Endodermal cell (in vitro differentiated cells): Measurements from ENCODE around the gene ZBED4. TPM values are rescaled to one million over a fixed set of nuclear protein-coding genes. Genes with fewer than 3 reads are reported as not detected.

ENCODE experiments used
- DNase-seq: peaks from one replicate; pipeline ENCODE4 v3.0.0-alpha.2; 2017
- H3K27ac ChIP-seq: 2 replicates; pipeline ENCODE4 v1.5.1; 2013; ENCODE audit warnings: mild to moderate bottlenecking, low read depth, low read length, moderate library complexity
- H3K27me3 ChIP-seq: 2 replicates; pipeline ENCODE4 v1.6.1; 2013; ENCODE audit warnings: mild to moderate bottlenecking, low read length, moderate library complexity; ENCODE audit not compliant: insufficient read depth, control insufficient read depth, poor library complexity, severe bottlenecking
- H3K36me3 ChIP-seq: 2 replicates; pipeline ENCODE4 v1.7.0; 2013; ENCODE audit warnings: mild to moderate bottlenecking, low read length, moderate library complexity; ENCODE audit not compliant: control insufficient read depth, insufficient read depth
- H3K4me1 ChIP-seq: one replicate; pipeline ENCODE4 v1.7.0; 2013; ENCODE audit warnings: low read length; ENCODE audit not compliant: control insufficient read depth, insufficient read depth
- H3K4me3 ChIP-seq: 2 replicates; pipeline ENCODE4 v1.5.1; 2013; ENCODE audit warnings: mild to moderate bottlenecking, low read length, moderate library complexity
- H3K9ac ChIP-seq: 2 replicates; pipeline ENCODE4 v1.6.1; 2013; ENCODE audit warnings: mild to moderate bottlenecking, low read length, moderate library complexity; ENCODE audit not compliant: poor library complexity, severe bottlenecking; ENCODE audit errors: extremely low read depth
- H3K9me3 ChIP-seq: 2 replicates; pipeline ENCODE4 v1.6.1; 2013; ENCODE audit warnings: mild to moderate bottlenecking, low read length, moderate library complexity; ENCODE audit not compliant: control insufficient read depth
- H3K27ac Mint-ChIP-seq: 2 replicates; pipeline ENCODE4 v1.8.0; 2020; ENCODE audit warnings: mixed read lengths
- H3K27me3 Mint-ChIP-seq: 2 replicates; pipeline ENCODE4 v1.8.0; 2021; ENCODE audit warnings: mild to moderate bottlenecking, mixed read lengths; ENCODE audit not compliant: insufficient read depth
- H3K36me3 Mint-ChIP-seq: 2 replicates; pipeline ENCODE4 v1.8.0; 2020; ENCODE audit warnings: low read depth, mixed read lengths
- H3K4me1 Mint-ChIP-seq: 2 replicates; pipeline ENCODE4 v1.8.0; 2020; ENCODE audit warnings: mixed read lengths
- H3K4me3 Mint-ChIP-seq: 2 replicates; pipeline ENCODE4 v1.8.0; 2020; ENCODE audit warnings: mild to moderate bottlenecking, moderate library complexity, mixed read lengths
- H3K9me3 Mint-ChIP-seq: 2 replicates; pipeline ENCODE4 v1.8.0; 2020; ENCODE audit warnings: mild to moderate bottlenecking, mixed read lengths
- WGBS, 2 experiments: methylation state at CpG; one replicate each; pipeline versions ENCODE4 v1.1.5 to v1.1.7; 2013; ENCODE audit warnings: missing lambda C conversion rate in 2 of 2, mixed read lengths in 1 of 2; ENCODE audit not compliant: insufficient coverage in 1 of 2, insufficient read length in 1 of 2; 5-methylcytosine and 5-hydroxymethylcytosine counted together
- total RNA-seq, 2 donors: library from RNA; stranded (reverse); fragmentation: NEBNext Ultra II Directional in 1 of 2; extraction: Animal tissue kit (Norgen Biotek cat#: 25700) in 1 of 2; gene quantifications; 2 replicates in 1 of 2; 3 replicates in 1 of 2; pipeline ENCODE4 v1.2.1, GENCODE V29; 2021
- TF ChIP-seq, protein P1 (sequence below): fragments of 200-600 bp; sonication (generic); conservative IDR thresholded peaks from 2 replicates; pipeline ENCODE4 v1.5.0; 2021; ENCODE audit warnings: antibody characterized with exemption, mild to moderate bottlenecking

The ZBED4 gene
- total RNA-seq, 2 donors from 2014 or later: 22.0 to 26.6 TPM

DNA sequence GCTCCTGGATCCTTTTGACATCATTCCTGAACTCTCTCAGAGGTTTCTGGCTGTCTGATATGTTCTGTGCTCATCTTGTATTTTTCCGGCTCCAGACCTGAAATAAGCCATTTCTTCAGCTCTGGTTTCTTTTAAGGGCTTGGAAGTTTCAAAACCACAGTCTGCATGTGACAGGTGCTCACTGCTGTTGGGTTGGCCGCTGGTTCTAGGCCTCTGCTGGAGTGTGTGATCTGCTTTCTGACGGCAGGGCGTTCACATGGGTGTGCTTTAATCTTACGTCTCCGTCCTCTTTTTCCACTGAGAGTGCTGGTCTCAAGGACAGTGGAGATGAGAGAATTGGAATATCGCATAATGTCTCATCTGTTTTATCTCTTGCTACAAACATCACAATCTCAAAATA is 10.3 kb downstream of the ZBED4 start:
- Mint-ChIP-seq H3K4me1 (no peaks in the 10 kb centered on the region), H3K27me3 (no peaks in the 10 kb centered on the region), H3K9me3 (peaks cover 33% of the 10 kb centered on the region), H3K27ac (no peak overlapping the region), H3K36me3 (peaks cover 45% of the 10 kb centered on the region), H3K4me3 (no peak overlapping the region)
- H3K36me3 ChIP-seq: peaks cover 17% of the 10 kb centered on the region
- DNase-seq: no peak
- TF ChIP-seq, protein P1, sequence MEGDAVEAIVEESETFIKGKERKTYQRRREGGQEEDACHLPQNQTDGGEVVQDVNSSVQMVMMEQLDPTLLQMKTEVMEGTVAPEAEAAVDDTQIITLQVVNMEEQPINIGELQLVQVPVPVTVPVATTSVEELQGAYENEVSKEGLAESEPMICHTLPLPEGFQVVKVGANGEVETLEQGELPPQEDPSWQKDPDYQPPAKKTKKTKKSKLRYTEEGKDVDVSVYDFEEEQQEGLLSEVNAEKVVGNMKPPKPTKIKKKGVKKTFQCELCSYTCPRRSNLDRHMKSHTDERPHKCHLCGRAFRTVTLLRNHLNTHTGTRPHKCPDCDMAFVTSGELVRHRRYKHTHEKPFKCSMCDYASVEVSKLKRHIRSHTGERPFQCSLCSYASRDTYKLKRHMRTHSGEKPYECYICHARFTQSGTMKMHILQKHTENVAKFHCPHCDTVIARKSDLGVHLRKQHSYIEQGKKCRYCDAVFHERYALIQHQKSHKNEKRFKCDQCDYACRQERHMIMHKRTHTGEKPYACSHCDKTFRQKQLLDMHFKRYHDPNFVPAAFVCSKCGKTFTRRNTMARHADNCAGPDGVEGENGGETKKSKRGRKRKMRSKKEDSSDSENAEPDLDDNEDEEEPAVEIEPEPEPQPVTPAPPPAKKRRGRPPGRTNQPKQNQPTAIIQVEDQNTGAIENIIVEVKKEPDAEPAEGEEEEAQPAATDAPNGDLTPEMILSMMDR: no peak
- H3K9me3 ChIP-seq: peaks cover 28% of the 10 kb centered on the region
- WGBS, 2 experiments: 81 to 96% methylated on average over 3 to 7 of the region's 7 CpGs
- H3K27me3 ChIP-seq: no peaks in the 10 kb centered on the region
- no peak overlapping the region for H3K4me3 ChIP-seq
- no peaks in the 10 kb centered on the region for H3K4me1 ChIP-seq
- H3K9ac ChIP-seq: no peak overlapping the region
- no peak overlapping the region for H3K27ac ChIP-seq

DNA sequence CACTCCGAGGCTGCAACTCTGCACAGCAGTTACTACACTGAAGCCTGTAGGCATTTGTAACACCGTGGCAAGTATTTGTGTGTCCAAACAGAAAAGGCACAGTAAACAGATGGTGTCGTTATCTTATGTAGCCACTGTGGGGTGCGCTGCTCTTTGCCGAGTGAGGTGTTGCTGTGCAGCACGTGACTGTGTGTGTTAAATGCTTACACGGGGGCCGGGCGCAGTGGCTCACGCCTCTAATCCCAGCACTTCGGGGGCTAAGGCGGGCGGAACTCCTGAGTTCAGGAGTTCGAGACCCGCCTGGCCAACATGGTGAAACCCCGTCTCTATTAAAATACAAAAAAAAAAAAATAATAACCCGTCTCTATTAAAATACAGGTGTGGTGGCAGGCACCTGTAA is 11.5 kb downstream of the ZBED4 start:
- Mint-ChIP-seq H3K4me1 (no peaks in the 10 kb centered on the region), H3K4me3 (no peak overlapping the region), H3K9me3 (peaks cover 45% of the 10 kb centered on the region), H3K36me3 (peaks cover 57% of the 10 kb centered on the region), H3K27ac (no peak overlapping the region), H3K27me3 (no peaks in the 10 kb centered on the region)
- no peak overlapping the region for H3K4me3 ChIP-seq
- H3K27me3 ChIP-seq: no peaks in the 10 kb centered on the region
- no peak overlapping the region for H3K27ac ChIP-seq
- H3K9ac ChIP-seq: no peak overlapping the region
- no peaks in the 10 kb centered on the region for H3K4me1 ChIP-seq
- TF ChIP-seq, protein P1: no peak
- H3K9me3 ChIP-seq: peaks cover 40% of the 10 kb centered on the region
- H3K36me3 ChIP-seq: peaks cover 24% of the 10 kb centered on the region
- no peak for DNase-seq
- WGBS, 2 experiments: 90% methylated on average over 15 to 17 of the region's 17 CpGs

DNA sequence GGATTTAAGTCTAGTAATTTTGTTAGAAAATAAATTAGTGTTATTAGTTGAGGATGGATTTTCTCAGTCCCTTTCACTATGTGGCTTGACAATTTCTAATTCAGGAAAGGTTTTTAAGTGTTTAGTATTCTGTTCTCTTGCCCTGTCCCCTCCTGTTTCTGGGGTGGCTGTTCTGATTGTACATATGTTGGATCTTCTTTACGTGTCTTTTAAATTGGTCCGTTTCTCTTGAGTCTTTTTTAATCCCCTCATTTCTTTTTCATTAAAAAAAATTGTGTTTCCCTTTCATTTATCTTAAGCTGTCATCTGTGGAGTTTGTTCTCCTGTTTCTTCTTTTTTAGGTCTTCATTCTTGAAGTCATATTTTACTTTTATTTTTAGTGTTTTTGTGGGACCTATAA is 12.5 kb downstream of the ZBED4 start:
- Histone ChIP-seq H3K9ac (no peak overlapping the region), H3K36me3 (peaks cover 24% of the 10 kb centered on the region), H3K4me1 (no peaks in the 10 kb centered on the region), H3K27ac (no peak overlapping the region), H3K27me3 (no peaks in the 10 kb centered on the region), H3K9me3 (peaks cover 42% of the 10 kb centered on the region), H3K4me3 (peak overlapping the region; percentile 2)
- H3K27me3 Mint-ChIP-seq: no peaks in the 10 kb centered on the region
- 83% methylated on average over 2 of the region's 2 CpGs; no CpG with 5 or more reads in 1 of the 2 experiments for WGBS, 2 experiments
- TF ChIP-seq, protein P1: no peak
- no peak for DNase-seq
- H3K4me3 Mint-ChIP-seq: no peak overlapping the region
- peaks cover 61% of the 10 kb centered on the region for H3K36me3 Mint-ChIP-seq
- no peak overlapping the region for H3K27ac Mint-ChIP-seq
- peaks cover 51% of the 10 kb centered on the region for H3K9me3 Mint-ChIP-seq
- no peaks in the 10 kb centered on the region for H3K4me1 Mint-ChIP-seq
